Measurements from ENCODE around the gene UQCC5. TPM values are rescaled to one million over a fixed set of nuclear protein-coding genes. Genes with fewer than 3 reads are reported as not detected.

Gene UQCC5
- polyA plus RNA-seq, 1 of the 3 experiments (the other 2 are of a cell fraction), result 124 TPM

- H3K36me3 ChIP-seq (replicated peaks in 1 of 2; ENCODE audit: control insufficient read depth in 1 of 2, insufficient read depth in 2 of 2, low read length in 1 of 2), result peaks cover 0 to 5% of the 10 kb centered on the region in 2 experiments
- H3K4me1 ChIP-seq (ENCODE audit: control insufficient read depth in 1 of 2, insufficient read depth in 2 of 2, low read depth in 1 of 2, low read length in 1 of 2), result peaks cover 31 to 66% of the 10 kb centered on the region in 2 experiments
- 63% methylated on average over 34 of the region's 57 CpGs for WGBS (ENCODE audit: low lambda C conversion rate)
- TF ChIP-seq MAX (IDR thresholded peaks at IDR 0.05; ENCODE audit: low read depth), result 0 out of 2 replicates have a peak, but pooled peaks have one; percentile 22
- TF ChIP-seq EZH2phosphoT487 (IDR thresholded peaks at IDR 0.05; ENCODE audit: borderline replicate concordance, low read depth), result no peak
- peak overlapping the region; percentile 94 for H3K4me2 ChIP-seq
- H3K9ac ChIP-seq, result peak overlapping the region; percentile 84
- peak overlapping the region; percentile 62 to 84; a peak in 3 of 4 replicates for H3K27ac ChIP-seq (ENCODE audit: low read depth in 2 of 2, low read length in 1 of 2)
- DNase-seq, result peak; percentile 20
- H3K4me3 ChIP-seq (ENCODE audit: low read depth in 2 of 2, low read length in 1 of 2), result peak overlapping the region; percentile 53 to 71
- CTCF ChIA-PET, result interaction anchor here (1.1 to 1.4 kb wide), 2 partner anchors 63 to 147 kb away, joined by 3 to 7 read pairs; no protein-coding TSS in a partner anchor
- POLR2A ChIA-PET, result interaction anchor here (0.6 kb wide), 1 partner anchor 566 kb away, joined by 3 read pairs; no protein-coding TSS in a partner anchor
- peaks cover 81% of the 10 kb centered on the region for H3K79me2 ChIP-seq (ENCODE audit: insufficient read depth)
- H3K27me3 ChIP-seq (ENCODE audit: insufficient read depth), result no peaks in the 10 kb centered on the region
- H3K9me2 ChIP-seq, result no peaks in the 10 kb centered on the region
- peak overlapping the region; percentile 74; the same call in 1 of the 2 replicates for H2AFZ ChIP-seq (ENCODE audit: low read depth)
- peaks cover 52% of the 10 kb centered on the region for H4K20me1 ChIP-seq (ENCODE audit: insufficient read depth)
- H3F3A ChIP-seq (replicated peaks; ENCODE audit: insufficient read depth), result peaks cover 23% of the 10 kb centered on the region
- H3K9me3 ChIP-seq, result no peaks in the 10 kb centered on the region
Observed at GRCh38 chr3:52534281-52535183, 1.9 kb upstream of the UQCC5 start.

GRCh38 chr3:52535411-52536111 is 844 bp upstream of the UQCC5 start:
- peaks cover 26 to 55% of the 10 kb centered on the region in 2 experiments for H3K4me1 ChIP-seq (ENCODE audit: control insufficient read depth in 1 of 2, insufficient read depth in 2 of 2, low read depth in 1 of 2, low read length in 1 of 2)
- peaks cover 47% of the 10 kb centered on the region for H4K20me1 ChIP-seq (ENCODE audit: insufficient read depth)
- no peak overlapping the region for H3K4me3 ChIP-seq (ENCODE audit: low read depth in 2 of 2, low read length in 1 of 2)
- H3K9ac ChIP-seq, result no peak overlapping the region
- DNase-seq, result no peak
- no peaks in the 10 kb centered on the region for H3K9me3 ChIP-seq
- H3F3A ChIP-seq (replicated peaks; ENCODE audit: insufficient read depth), result peaks cover 33% of the 10 kb centered on the region
- peaks cover 2 to 9% of the 10 kb centered on the region in 2 experiments for H3K36me3 ChIP-seq (replicated peaks in 1 of 2; ENCODE audit: control insufficient read depth in 1 of 2, insufficient read depth in 2 of 2, low read length in 1 of 2)
- H3K27ac ChIP-seq (ENCODE audit: low read depth in 2 of 2, low read length in 1 of 2), result peak overlapping the region; percentile 62 to 71
- H3K4me2 ChIP-seq, result peak overlapping the region; percentile 94; the same call in 1 of the 2 replicates
- H3K9me2 ChIP-seq, result no peaks in the 10 kb centered on the region
- POLR2A ChIA-PET, result interaction anchor here (0.7 to 1.0 kb wide), 4 partner anchors 16 to 150 kb away, joined by 3 to 4 read pairs (median 4); no protein-coding TSS in a partner anchor
- peaks cover 81% of the 10 kb centered on the region for H3K79me2 ChIP-seq (ENCODE audit: insufficient read depth)
- TF ChIP-seq YY1 (IDR thresholded peaks at IDR 0.05; ENCODE audit: low read depth) (no peak), FOXJ3 (CRISPR knock-in tag; IDR thresholded peaks at IDR 0.05) (no peak), TCF12 (IDR thresholded peaks at IDR 0.05) (no peak)
- TF ChIP-seq, protein P1, sequence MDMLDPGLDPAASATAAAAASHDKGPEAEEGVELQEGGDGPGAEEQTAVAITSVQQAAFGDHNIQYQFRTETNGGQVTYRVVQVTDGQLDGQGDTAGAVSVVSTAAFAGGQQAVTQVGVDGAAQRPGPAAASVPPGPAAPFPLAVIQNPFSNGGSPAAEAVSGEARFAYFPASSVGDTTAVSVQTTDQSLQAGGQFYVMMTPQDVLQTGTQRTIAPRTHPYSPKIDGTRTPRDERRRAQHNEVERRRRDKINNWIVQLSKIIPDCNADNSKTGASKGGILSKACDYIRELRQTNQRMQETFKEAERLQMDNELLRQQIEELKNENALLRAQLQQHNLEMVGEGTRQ (IDR thresholded peaks at IDR 0.05; ENCODE audit: borderline replicate concordance, low read depth, low read length), result no peak
- CTCF ChIA-PET, result interaction anchor here (0.8 to 1.9 kb wide), 4 partner anchors 9 to 146 kb away, joined by 3 to 7 read pairs (median 4); no protein-coding TSS in a partner anchor
- H3K27me3 ChIP-seq (ENCODE audit: insufficient read depth), result no peaks in the 10 kb centered on the region
- WGBS (ENCODE audit: low lambda C conversion rate), result 92% methylated on average over 19 of the region's 19 CpGs
- H2AFZ ChIP-seq (ENCODE audit: low read depth), result no peak overlapping the region

Data from SK-N-SH (cell line).